DOHH2 (cell line): Measurements from ENCODE around the gene SORBS1.

ENCODE experiments used
- H3F3A ChIP-seq: fragments of 200-600 bp; sonication (generic), shearing (Covaris generic); 2 replicates; pipeline ENCODE4 v1.6.0; 2016; ENCODE audit warnings: antibody characterized with exemption, mild to moderate bottlenecking; ENCODE audit not compliant: control insufficient read depth, insufficient read depth
- H3K27ac ChIP-seq: fragments of 200-600 bp; sonication (generic); 2 replicates; pipeline ENCODE4 v1.5.1; 2014; ENCODE audit warnings: low read depth, mild to moderate bottlenecking, low read length, moderate library complexity
- H3K27me3 ChIP-seq: fragments of 200-600 bp; sonication (generic); 2 replicates; pipeline ENCODE4 v1.6.1; 2014; ENCODE audit warnings: mild to moderate bottlenecking, low read length, mixed read lengths; ENCODE audit not compliant: control insufficient read depth
- H3K36me3 ChIP-seq: fragments of 200-600 bp; sonication (generic); 2 replicates; pipeline ENCODE4 v1.6.1; 2014; ENCODE audit warnings: mild to moderate bottlenecking, low read length, moderate library complexity, mixed read lengths; ENCODE audit not compliant: control insufficient read depth
- H3K4me1 ChIP-seq: fragments of 200-600 bp; sonication (generic); 2 replicates; pipeline ENCODE4 v1.6.1; 2014; ENCODE audit warnings: mild to moderate bottlenecking, low read length, mixed read lengths; ENCODE audit not compliant: control insufficient read depth
- H3K4me2 ChIP-seq: fragments of 200-600 bp; sonication (generic); 2 replicates; pipeline ENCODE4 v1.6.0; 2014; ENCODE audit warnings: mild to moderate bottlenecking, low read length, moderate library complexity
- H3K4me3 ChIP-seq: fragments of 200-600 bp; sonication (generic); 2 replicates; pipeline ENCODE4 v1.5.1; 2014; ENCODE audit warnings: mild to moderate bottlenecking, low read length, mixed read lengths
- H3K79me2 ChIP-seq: fragments of 200-600 bp; sonication (generic); 2 replicates; pipeline ENCODE4 v1.6.1; 2014; ENCODE audit warnings: mild to moderate bottlenecking, low read length, mixed read lengths; ENCODE audit not compliant: control insufficient read depth
- H3K9me2 ChIP-seq: fragments of 200-600 bp; sonication (generic); replicated peaks from 2 replicates; pipeline ENCODE4 v1.6.1; 2014; ENCODE audit warnings: mild to moderate bottlenecking, low read length, mixed read lengths; ENCODE audit not compliant: control insufficient read depth
- H3K9me3 ChIP-seq: fragments of 200-600 bp; sonication (generic); 2 replicates; pipeline ENCODE4 v1.6.1; 2014; ENCODE audit warnings: antibody characterized with exemption, low read length, mixed read lengths; ENCODE audit not compliant: control insufficient read depth, insufficient read depth
- H4K20me1 ChIP-seq: fragments of 200-600 bp; sonication (generic); 2 replicates; pipeline ENCODE4 v1.6.0; 2014; ENCODE audit warnings: low read depth, mild to moderate bottlenecking, antibody characterized with exemption, low read length, moderate library complexity; ENCODE audit not compliant: control insufficient read depth, insufficient read depth
- CTCF ChIP-seq: fragments of 200-600 bp; sonication (generic); IDR thresholded peaks from one replicate; pipeline ENCODE4 v1.5.1; 2014; ENCODE audit warnings: antibody characterized with exemption, mild to moderate bottlenecking, low read depth, low read length; ENCODE audit not compliant: poor library complexity, severe bottlenecking
- EZH2phosphoT487 ChIP-seq: fragments of 200-600 bp; sonication (generic); IDR thresholded peaks from 2 replicates; pipeline ENCODE4 v1.6.1; 2017; ENCODE audit warnings: borderline replicate concordance, mild to moderate bottlenecking, antibody characterized with exemption, low read length, moderate library complexity, mixed read lengths

Gene SORBS1

DNA sequence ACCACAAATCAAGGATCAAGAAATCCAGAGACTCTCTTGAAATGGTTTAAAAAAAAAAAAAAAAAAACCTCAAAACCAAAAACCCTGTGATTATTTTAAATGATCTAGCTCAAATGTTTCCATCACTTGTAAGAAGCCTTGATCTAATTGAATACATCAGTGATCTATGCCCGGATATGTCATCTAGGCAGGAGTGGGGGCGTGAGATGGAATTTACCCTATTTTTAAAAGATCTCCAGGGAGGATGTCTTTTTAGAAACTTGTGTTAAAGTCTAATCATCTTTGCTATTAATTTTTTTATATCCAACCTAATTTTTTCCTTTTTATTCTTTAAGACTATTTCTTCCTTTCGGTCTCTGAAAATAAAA is 169.0 kb downstream of the SORBS1 start:
- Histone ChIP-seq H3K9me3 (no peaks in the 10 kb centered on the region), H3K9me2 (no peaks in the 10 kb centered on the region), H3K27me3 (peaks cover 25% of the 10 kb centered on the region), H3K4me1 (no peaks in the 10 kb centered on the region), H3K4me3 (no peak overlapping the region), H3K4me2 (no peak overlapping the region), H4K20me1 (no peaks in the 10 kb centered on the region), H3K27ac (no peak overlapping the region), H3F3A (no peaks in the 10 kb centered on the region), H3K36me3 (no peaks in the 10 kb centered on the region), H3K79me2 (no peaks in the 10 kb centered on the region)
- TF ChIP-seq EZH2phosphoT487: no peak
- no peak for TF ChIP-seq CTCF

DNA sequence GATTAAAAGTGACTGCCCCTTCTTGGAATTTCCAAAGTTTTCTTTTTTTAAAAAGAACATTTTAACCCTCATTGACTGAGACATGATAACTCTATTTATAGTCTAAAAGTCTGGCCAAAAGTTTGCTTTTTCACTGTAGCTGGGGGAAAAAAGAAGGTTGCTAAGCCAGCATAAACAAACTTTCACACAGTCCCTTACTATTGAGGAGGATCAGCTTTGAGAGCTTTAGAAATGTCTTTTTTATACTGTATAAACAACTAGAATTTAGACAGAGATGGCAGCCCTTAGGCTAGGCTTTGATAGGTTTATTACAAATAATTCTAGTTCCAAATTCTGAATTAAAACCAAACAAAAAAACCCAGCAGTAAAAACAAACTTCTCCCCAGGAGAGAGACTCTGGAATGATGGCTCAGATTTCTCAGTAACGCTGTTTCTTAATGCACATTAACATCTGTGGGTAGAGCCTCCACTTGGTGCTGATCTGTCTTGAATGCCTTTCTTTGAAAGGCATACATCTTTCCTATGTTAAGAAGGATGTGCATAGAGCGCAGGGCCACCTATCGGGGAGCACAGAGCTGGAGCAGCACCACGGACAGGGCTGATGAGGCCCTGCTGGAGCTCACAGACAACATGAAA is 169.5 kb downstream of the SORBS1 start:
- H3K4me3 ChIP-seq: no peak overlapping the region
- H3K27ac ChIP-seq: no peak overlapping the region
- H3F3A ChIP-seq: no peaks in the 10 kb centered on the region
- TF ChIP-seq EZH2phosphoT487 (no peak), CTCF (no peak)
- no peaks in the 10 kb centered on the region for H3K9me3 ChIP-seq
- peaks cover 25% of the 10 kb centered on the region for H3K27me3 ChIP-seq
- H3K9me2 ChIP-seq: no peaks in the 10 kb centered on the region
- no peaks in the 10 kb centered on the region for H3K4me1 ChIP-seq
- H4K20me1 ChIP-seq: no peaks in the 10 kb centered on the region
- no peak overlapping the region for H3K4me2 ChIP-seq
- no peaks in the 10 kb centered on the region for H3K36me3 ChIP-seq
- no peaks in the 10 kb centered on the region for H3K79me2 ChIP-seq

GRCh38 chr10:95391164-95391563 is 170.0 kb downstream of the SORBS1 start:
- Histone ChIP-seq H3F3A (no peaks in the 10 kb centered on the region), H3K4me2 (no peak overlapping the region), H3K79me2 (no peaks in the 10 kb centered on the region), H3K4me1 (no peaks in the 10 kb centered on the region), H3K27me3 (peaks cover 25% of the 10 kb centered on the region), H4K20me1 (no peaks in the 10 kb centered on the region), H3K9me2 (no peaks in the 10 kb centered on the region), H3K9me3 (no peaks in the 10 kb centered on the region), H3K36me3 (no peaks in the 10 kb centered on the region), H3K4me3 (no peak overlapping the region), H3K27ac (no peak overlapping the region)
- TF ChIP-seq CTCF: no peak

GRCh38 chr10:95389982-95390381 is 171.2 kb downstream of the SORBS1 start:
- H3K9me3 ChIP-seq: no peaks in the 10 kb centered on the region
- TF ChIP-seq CTCF: no peak
- TF ChIP-seq EZH2phosphoT487: no peak
- no peak overlapping the region for H3K4me2 ChIP-seq
- H3K27me3 ChIP-seq: peaks cover 21% of the 10 kb centered on the region
- no peaks in the 10 kb centered on the region for H3K9me2 ChIP-seq
- H4K20me1 ChIP-seq: no peaks in the 10 kb centered on the region
- no peak overlapping the region for H3K4me3 ChIP-seq
- no peaks in the 10 kb centered on the region for H3K79me2 ChIP-seq
- no peaks in the 10 kb centered on the region for H3K4me1 ChIP-seq
- no peaks in the 10 kb centered on the region for H3K36me3 ChIP-seq
- H3K27ac ChIP-seq: no peak overlapping the region
- no peaks in the 10 kb centered on the region for H3F3A ChIP-seq
